Astrocyte (in vitro differentiated cells and primary cell): ENCODE data around the gene AGBL4.

Experiments
- EZH2 ChIP-seq: IDR thresholded peaks from 2 replicates; pipeline ENCODE4 v1.6.1; 2012; ENCODE audit warnings: mild to moderate bottlenecking, low read length, inconsistent platforms; ENCODE audit not compliant: insufficient read depth
- TF ChIP-seq, protein P1 (sequence below): IDR thresholded peaks from 2 replicates; pipeline ENCODE4 v1.5.1; 2011; ENCODE audit warnings: low read depth, mild to moderate bottlenecking, inconsistent platforms, low read length, moderate library complexity; ENCODE audit not compliant: insufficient read depth

DNA sequence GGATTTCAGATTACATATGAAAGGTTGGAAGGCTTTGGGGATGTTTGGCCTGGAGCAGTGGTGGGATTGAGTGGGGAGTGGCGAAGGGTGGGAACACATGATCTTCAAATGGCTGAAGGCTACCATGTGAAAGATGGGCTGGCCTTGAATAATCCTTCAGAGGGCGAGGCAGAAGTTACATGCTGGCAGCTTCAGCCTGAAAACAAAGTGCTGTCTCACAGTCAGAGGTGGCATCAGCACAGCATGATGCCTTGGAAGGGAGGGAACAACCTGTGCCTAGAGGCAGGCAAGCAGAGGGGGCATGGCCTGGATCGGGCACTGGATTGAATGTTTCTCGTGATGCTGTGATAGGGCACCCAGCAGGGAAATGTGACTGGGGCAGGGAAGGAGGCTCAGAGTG is 1377.9 kb downstream of the AGBL4 start:
- TF ChIP-seq, protein P1, sequence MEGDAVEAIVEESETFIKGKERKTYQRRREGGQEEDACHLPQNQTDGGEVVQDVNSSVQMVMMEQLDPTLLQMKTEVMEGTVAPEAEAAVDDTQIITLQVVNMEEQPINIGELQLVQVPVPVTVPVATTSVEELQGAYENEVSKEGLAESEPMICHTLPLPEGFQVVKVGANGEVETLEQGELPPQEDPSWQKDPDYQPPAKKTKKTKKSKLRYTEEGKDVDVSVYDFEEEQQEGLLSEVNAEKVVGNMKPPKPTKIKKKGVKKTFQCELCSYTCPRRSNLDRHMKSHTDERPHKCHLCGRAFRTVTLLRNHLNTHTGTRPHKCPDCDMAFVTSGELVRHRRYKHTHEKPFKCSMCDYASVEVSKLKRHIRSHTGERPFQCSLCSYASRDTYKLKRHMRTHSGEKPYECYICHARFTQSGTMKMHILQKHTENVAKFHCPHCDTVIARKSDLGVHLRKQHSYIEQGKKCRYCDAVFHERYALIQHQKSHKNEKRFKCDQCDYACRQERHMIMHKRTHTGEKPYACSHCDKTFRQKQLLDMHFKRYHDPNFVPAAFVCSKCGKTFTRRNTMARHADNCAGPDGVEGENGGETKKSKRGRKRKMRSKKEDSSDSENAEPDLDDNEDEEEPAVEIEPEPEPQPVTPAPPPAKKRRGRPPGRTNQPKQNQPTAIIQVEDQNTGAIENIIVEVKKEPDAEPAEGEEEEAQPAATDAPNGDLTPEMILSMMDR, result no peak
- no peak for TF ChIP-seq EZH2
